GM23248 (cell line): ENCODE measurements around the gene PRKD1. TPM values are rescaled to one million over a fixed set of nuclear protein-coding genes. Genes with fewer than 3 reads are reported as not detected.

Experiments used
- DNase-seq: peaks from one replicate; pipeline ENCODE4 v3.0.0-alpha.2; 2015
- H2AFZ ChIP-seq: fragments of 200-600 bp; sonication (generic); 2 replicates; pipeline ENCODE4 v1.6.1; 2016; ENCODE audit warnings: antibody characterized with exemption
- H3F3A ChIP-seq: fragments of 200-600 bp; sonication (generic); 2 replicates; pipeline ENCODE4 v1.6.1; 2016; ENCODE audit warnings: mild to moderate bottlenecking, antibody characterized with exemption, mixed run types; ENCODE audit not compliant: insufficient read depth
- H3K27ac ChIP-seq: fragments of 200-600 bp; sonication (generic); 2 replicates; pipeline ENCODE4 v1.5.1; 2016; ENCODE audit warnings: mild to moderate bottlenecking
- H3K27me3 ChIP-seq: fragments of 200-600 bp; sonication (generic); replicated peaks from 2 replicates; pipeline ENCODE4 v1.6.1; 2016; ENCODE audit warnings: mild to moderate bottlenecking; ENCODE audit not compliant: insufficient read depth
- H3K36me3 ChIP-seq: fragments of 200-600 bp; sonication (generic); 2 replicates; pipeline ENCODE4 v1.6.1; 2016; ENCODE audit warnings: low read depth, mild to moderate bottlenecking
- H3K4me1 ChIP-seq: fragments of 200-600 bp; sonication (generic); 2 replicates; pipeline ENCODE4 v1.6.1; 2016; ENCODE audit warnings: mild to moderate bottlenecking; ENCODE audit not compliant: insufficient read depth
- H3K4me2 ChIP-seq: fragments of 200-600 bp; sonication (generic); one replicate; pipeline ENCODE4 v1.6.1; 2016; ENCODE audit warnings: mild to moderate bottlenecking; ENCODE audit not compliant: unreplicated experiment
- H3K4me3 ChIP-seq: fragments of 200-600 bp; sonication (generic); 2 replicates; pipeline ENCODE4 v1.5.1; 2016; ENCODE audit warnings: mild to moderate bottlenecking
- H3K79me2 ChIP-seq: fragments of 200-600 bp; sonication (generic); 2 replicates; pipeline ENCODE4 v1.6.1; 2016; ENCODE audit warnings: mild to moderate bottlenecking; ENCODE audit not compliant: insufficient read depth
- H3K9ac ChIP-seq: fragments of 200-600 bp; sonication (generic); 2 replicates; pipeline ENCODE4 v1.6.1; 2016; ENCODE audit warnings: mild to moderate bottlenecking
- H3K9me2 ChIP-seq: fragments of 200-600 bp; sonication (generic); 2 replicates; pipeline ENCODE4 v1.6.1; 2016; ENCODE audit warnings: mixed run types, mild to moderate bottlenecking, moderate library complexity; ENCODE audit not compliant: insufficient read depth
- H3K9me3 ChIP-seq: fragments of 200-600 bp; sonication (generic); one replicate; pipeline ENCODE4 v1.6.1; 2017; ENCODE audit warnings: low read depth
- H4K20me1 ChIP-seq: fragments of 200-600 bp; sonication (generic); 2 replicates; pipeline ENCODE4 v1.6.0; 2016; ENCODE audit not compliant: insufficient read depth
- EZH2 ChIP-seq: fragments of 200-600 bp; sonication (generic); IDR thresholded peaks from 2 replicates; pipeline ENCODE4 v1.6.1; 2018; ENCODE audit warnings: antibody characterized with exemption, mild to moderate bottlenecking; ENCODE audit not compliant: insufficient read depth, poor library complexity, severe bottlenecking
- EZH2phosphoT487 ChIP-seq: fragments of 200-600 bp; sonication (generic); IDR thresholded peaks from 2 replicates; pipeline ENCODE4 v1.6.1; 2018; ENCODE audit warnings: antibody characterized with exemption, moderate library complexity, mild to moderate bottlenecking, low read depth; ENCODE audit not compliant: insufficient read depth
- WGBS, 2 experiments: methylation state at CpG; one replicate each; pipeline ENCODE4 v1.1.6; 2015 to 2017; ENCODE audit warnings: low lambda C conversion rate in 2 of 2, low coverage in 1 of 2; ENCODE audit errors: missing lambda C conversion rate in 2 of 2; 5-methylcytosine and 5-hydroxymethylcytosine counted together
- in situ Hi-C: fragments of 300-500 bp; cut with MboI; formaldehyde crosslinking; loops from 2 replicates; pipeline ENCODE4 v1.15.0; 2020
- polyA plus RNA-seq: library from polyadenylated mRNA; unstranded; fragments of >200 nt; fragmentation: Nextera tagmentation; extraction: Ambion mirVana; gene quantifications from 2 replicates; pipeline ENCODE4 v1.2.1, GENCODE V29; 2016
- total RNA-seq: library from RNA; depleted of rRNA; stranded (reverse); fragments of >200 nt; shearing (Covaris generic); gene quantifications from 2 replicates; pipeline ENCODE4 v1.2.3, GENCODE V29; 2014

Gene PRKD1
- total and polyA plus RNA-seq, 2 experiments from 2014 or later: 24.2 to 30.7 TPM

DNA sequence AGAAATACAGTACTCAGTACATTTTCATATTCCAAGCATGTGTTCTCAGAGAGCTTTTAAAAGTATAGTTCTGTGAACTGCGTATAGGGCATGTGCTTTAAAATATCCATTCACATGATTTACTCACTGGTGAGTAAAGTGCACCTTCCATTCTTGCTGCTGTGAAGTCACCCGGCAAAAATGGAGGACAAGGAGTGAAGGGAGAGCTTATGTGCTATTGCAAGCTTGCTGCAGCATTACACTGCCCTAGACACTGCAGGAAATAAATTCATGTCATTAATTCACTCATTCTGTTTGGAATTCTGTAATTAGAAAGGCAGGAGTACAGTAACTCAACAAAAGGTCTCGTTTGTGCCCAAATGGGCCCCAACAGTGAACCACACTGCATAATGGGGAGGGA, 347.8 kb downstream of the PRKD1 start:
- no peak for TF ChIP-seq EZH2
- TF ChIP-seq EZH2phosphoT487: no peak
- in situ Hi-C loops: no loop called here
- 86 to 88% methylated on average over 3 of the region's 3 CpGs for WGBS, 2 experiments
- Histone ChIP-seq H3K9ac (no peak overlapping the region), H3K4me1 (no peaks in the 10 kb centered on the region; the same call in 1 of the 2 replicates), H3K27ac (no peak overlapping the region), H2AFZ (no peak overlapping the region), H3F3A (no peaks in the 10 kb centered on the region), H3K27me3 (no peaks in the 10 kb centered on the region), H3K9me3 (no peaks in the 10 kb centered on the region), H3K4me2 (no peak overlapping the region), H3K9me2 (no peaks in the 10 kb centered on the region; the same call in 1 of the 2 replicates), H3K4me3 (no peak overlapping the region), H3K36me3 (peaks cover 19% of the 10 kb centered on the region), H3K79me2 (no peaks in the 10 kb centered on the region), H4K20me1 (no peaks in the 10 kb centered on the region)
- no peak for DNase-seq

DNA sequence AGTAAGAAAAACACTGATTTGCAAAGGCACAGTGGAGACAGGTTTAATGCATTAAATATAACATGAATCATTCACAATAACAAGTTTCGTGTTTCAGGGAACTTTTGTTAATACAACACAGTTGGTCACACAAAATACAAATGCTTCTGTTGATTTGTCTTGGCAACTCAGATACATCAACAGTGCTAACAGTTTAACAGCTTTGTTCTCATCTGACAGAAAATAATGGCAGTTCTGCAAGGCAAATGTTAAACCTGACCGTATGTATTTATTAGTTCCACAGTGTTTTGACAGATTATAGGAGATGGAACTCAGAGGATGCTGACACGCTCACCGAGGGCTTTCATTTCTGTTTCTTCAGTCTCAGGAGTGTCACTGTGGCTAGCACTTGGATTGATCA, 350.7 kb downstream of the PRKD1 start:
- H3K27me3 ChIP-seq: no peaks in the 10 kb centered on the region
- H3K4me1 ChIP-seq: no peaks in the 10 kb centered on the region
- H3F3A ChIP-seq: no peaks in the 10 kb centered on the region
- no peak for DNase-seq
- TF ChIP-seq EZH2: no peak
- TF ChIP-seq EZH2phosphoT487: no peak
- no peaks in the 10 kb centered on the region for H3K79me2 ChIP-seq
- H4K20me1 ChIP-seq: no peaks in the 10 kb centered on the region
- H3K4me3 ChIP-seq: no peak overlapping the region
- H3K9ac ChIP-seq: no peak overlapping the region
- no peak overlapping the region for H3K4me2 ChIP-seq
- in situ Hi-C loops: no loop called here
- peaks cover 22% of the 10 kb centered on the region for H3K36me3 ChIP-seq
- WGBS, 2 experiments: 87 to 90% methylated on average over 4 of the region's 4 CpGs
- no peak overlapping the region for H3K27ac ChIP-seq
- no peaks in the 10 kb centered on the region for H3K9me3 ChIP-seq
- no peaks in the 10 kb centered on the region; the same call in 1 of the 2 replicates for H3K9me2 ChIP-seq
- no peak overlapping the region for H2AFZ ChIP-seq

DNA sequence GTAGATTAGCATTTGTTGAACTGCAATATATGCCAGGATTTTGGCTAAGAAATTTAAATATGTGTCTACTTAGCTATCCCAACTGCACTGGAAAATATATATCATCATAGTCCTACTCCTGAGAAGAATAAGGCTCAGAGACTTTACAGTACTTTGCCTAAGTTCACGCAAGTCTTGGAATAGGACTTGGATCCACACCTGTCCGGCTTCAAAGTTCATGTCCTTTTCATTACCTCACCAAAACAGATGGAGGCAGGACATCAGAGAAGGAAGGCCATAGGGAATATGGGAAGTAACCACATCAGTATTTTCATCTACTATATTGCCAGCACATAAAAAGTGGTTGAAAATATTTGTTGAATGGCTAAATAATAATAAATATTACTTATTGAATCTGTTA, 358.5 kb downstream of the PRKD1 start:
- Histone ChIP-seq H3K4me2 (no peak overlapping the region), H3K27ac (no peak overlapping the region), H3K9me3 (no peaks in the 10 kb centered on the region), H2AFZ (no peak overlapping the region), H3K9me2 (no peaks in the 10 kb centered on the region), H3K9ac (no peak overlapping the region), H3K27me3 (no peaks in the 10 kb centered on the region), H3F3A (no peaks in the 10 kb centered on the region), H4K20me1 (no peaks in the 10 kb centered on the region), H3K4me3 (no peak overlapping the region), H3K4me1 (no peaks in the 10 kb centered on the region), H3K79me2 (no peaks in the 10 kb centered on the region), H3K36me3 (no peaks in the 10 kb centered on the region)
- DNase-seq: no peak
- 76 to 86% methylated on average over 2 of the region's 2 CpGs for WGBS, 2 experiments
- TF ChIP-seq EZH2: no peak
- no peak for TF ChIP-seq EZH2phosphoT487
- in situ Hi-C loops: no loop called here

DNA sequence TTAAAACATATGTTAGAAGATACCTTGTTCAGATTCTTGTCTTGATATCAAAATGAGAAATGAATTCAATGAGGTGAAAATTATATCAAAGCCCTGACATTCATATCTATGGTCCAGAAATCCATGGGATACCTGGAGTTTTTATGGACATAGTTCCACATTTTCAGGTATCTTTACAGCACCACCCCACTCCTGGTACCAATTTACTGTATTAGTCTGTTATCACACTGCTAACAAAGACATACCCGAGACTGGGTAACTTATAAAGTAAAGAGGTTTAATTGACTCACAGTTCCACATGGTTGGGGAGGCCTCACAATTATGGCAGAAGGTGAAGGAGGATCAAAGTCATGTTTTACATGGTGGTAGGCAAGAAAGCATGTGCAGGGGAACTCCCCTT, 361.5 kb downstream of the PRKD1 start:
- WGBS, 2 experiments: 12 to 29% methylated on average over 1 of the region's 1 CpG

DNA sequence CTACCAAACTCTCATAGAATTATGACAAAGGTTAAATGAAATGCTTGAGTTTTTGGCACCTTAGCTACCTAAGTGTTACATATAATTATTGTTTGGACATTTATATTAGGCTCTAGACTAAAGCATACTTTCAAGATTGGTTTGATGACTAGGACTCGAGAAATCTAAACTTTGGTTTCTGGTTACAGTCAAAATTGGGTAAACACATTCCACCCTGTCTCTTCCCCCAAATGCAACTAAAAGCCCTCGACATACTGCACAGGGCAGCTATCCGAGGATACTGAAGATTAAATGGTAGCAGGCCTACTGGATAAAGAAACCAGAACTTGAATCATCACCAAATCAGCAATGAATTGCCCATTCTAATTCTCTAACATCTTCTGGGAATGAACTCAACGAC, 369.1 kb downstream of the PRKD1 start:
- peaks cover 11% of the 10 kb centered on the region for H3K4me1 ChIP-seq
- H3K79me2 ChIP-seq: no peaks in the 10 kb centered on the region
- H3K4me2 ChIP-seq: no peak overlapping the region
- in situ Hi-C loops: loop anchor here (10.0 kb wide), 1 partner anchor 446 kb away; no protein-coding TSS in a partner anchor
- H3K27me3 ChIP-seq: no peaks in the 10 kb centered on the region
- no peaks in the 10 kb centered on the region for H3F3A ChIP-seq
- no peaks in the 10 kb centered on the region for H4K20me1 ChIP-seq
- no peaks in the 10 kb centered on the region for H3K9me2 ChIP-seq
- H3K9ac ChIP-seq: no peak overlapping the region
- DNase-seq: peak; percentile 40
- H3K4me3 ChIP-seq: no peak overlapping the region
- WGBS, 2 experiments: 54 to 62% methylated on average over 4 of the region's 4 CpGs
- no peaks in the 10 kb centered on the region for H3K36me3 ChIP-seq
- no peak overlapping the region for H3K27ac ChIP-seq
- peak overlapping the region; percentile 40 for H2AFZ ChIP-seq
- no peak for TF ChIP-seq EZH2
- no peak for TF ChIP-seq EZH2phosphoT487
- H3K9me3 ChIP-seq: no peaks in the 10 kb centered on the region

More for the DNA sequence above, 361.5 kb downstream of the PRKD1 start:
- no peaks in the 10 kb centered on the region for H3K4me1 ChIP-seq
- H3K27me3 ChIP-seq: no peaks in the 10 kb centered on the region
- no peak overlapping the region for H3K9ac ChIP-seq
- no peaks in the 10 kb centered on the region for H3K79me2 ChIP-seq
- H3K4me2 ChIP-seq: no peak overlapping the region
- no peak for TF ChIP-seq EZH2
- TF ChIP-seq EZH2phosphoT487: no peak
- no peaks in the 10 kb centered on the region for H3K9me3 ChIP-seq
- in situ Hi-C loops: no loop called here
- H3K27ac ChIP-seq: no peak overlapping the region
- no peak for DNase-seq
- no peaks in the 10 kb centered on the region for H4K20me1 ChIP-seq
- H3F3A ChIP-seq: no peaks in the 10 kb centered on the region
- no peaks in the 10 kb centered on the region for H3K9me2 ChIP-seq
- H3K4me3 ChIP-seq: no peak overlapping the region
- H3K36me3 ChIP-seq: no peaks in the 10 kb centered on the region
- no peak overlapping the region for H2AFZ ChIP-seq
